ENCODE data around the gene LYL1. TPM values are rescaled to one million over a fixed set of nuclear protein-coding genes. Genes with fewer than 3 reads are reported as not detected.
A peak's percentile ranks its signal among the peaks of the same experiment; 100 is the strongest.

The LYL1 gene
- total and polyA plus RNA-seq, 9 of the 15 experiments (the other 6 are each of a cell fraction or from before 2014, with no cell fraction given), result 1.3 to 266 (median 34.0) TPM

DNA sequence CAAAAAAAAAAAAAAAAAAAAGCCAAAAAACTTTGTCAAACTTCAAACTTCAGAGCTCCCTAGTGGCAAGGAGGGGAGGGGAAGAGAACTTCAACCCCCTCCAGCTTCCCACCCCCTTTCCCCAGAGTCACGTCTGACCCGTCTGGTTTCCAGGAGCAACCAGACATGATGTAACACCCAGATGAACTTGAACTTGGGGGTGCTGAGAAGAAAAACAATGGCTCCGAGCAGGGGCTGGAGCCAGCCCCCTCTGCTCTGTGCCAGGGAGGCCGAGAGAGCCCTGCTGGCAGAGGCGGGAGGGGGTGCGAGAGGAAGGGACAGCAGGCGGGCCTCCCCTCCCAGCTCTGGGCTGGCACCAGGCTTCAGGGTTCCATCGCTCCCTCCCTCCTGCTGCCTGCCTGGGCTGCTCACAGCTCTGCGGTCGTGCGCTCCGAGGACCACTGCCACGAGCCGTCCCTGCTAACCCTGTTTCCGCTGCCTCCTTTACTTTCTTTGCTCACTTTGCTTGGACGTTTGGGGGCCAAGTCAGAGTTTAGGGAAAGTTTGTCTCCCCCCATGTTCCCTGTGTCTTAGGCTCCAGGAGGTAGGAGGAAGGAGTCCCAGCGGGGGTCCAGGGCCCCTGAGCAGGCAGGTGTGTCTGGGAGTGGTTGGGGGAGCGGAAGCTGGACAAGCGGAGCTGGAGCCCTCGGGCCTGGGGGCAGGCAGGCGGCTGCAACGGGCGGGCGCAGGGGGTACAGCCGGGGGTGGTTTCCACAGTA is 11.1 kb downstream of the LYL1 start (continued):
- TF ChIP-seq CHCHD3 (CRISPR knock-in tag; IDR thresholded peaks at IDR 0.05), result no peak

DNA sequence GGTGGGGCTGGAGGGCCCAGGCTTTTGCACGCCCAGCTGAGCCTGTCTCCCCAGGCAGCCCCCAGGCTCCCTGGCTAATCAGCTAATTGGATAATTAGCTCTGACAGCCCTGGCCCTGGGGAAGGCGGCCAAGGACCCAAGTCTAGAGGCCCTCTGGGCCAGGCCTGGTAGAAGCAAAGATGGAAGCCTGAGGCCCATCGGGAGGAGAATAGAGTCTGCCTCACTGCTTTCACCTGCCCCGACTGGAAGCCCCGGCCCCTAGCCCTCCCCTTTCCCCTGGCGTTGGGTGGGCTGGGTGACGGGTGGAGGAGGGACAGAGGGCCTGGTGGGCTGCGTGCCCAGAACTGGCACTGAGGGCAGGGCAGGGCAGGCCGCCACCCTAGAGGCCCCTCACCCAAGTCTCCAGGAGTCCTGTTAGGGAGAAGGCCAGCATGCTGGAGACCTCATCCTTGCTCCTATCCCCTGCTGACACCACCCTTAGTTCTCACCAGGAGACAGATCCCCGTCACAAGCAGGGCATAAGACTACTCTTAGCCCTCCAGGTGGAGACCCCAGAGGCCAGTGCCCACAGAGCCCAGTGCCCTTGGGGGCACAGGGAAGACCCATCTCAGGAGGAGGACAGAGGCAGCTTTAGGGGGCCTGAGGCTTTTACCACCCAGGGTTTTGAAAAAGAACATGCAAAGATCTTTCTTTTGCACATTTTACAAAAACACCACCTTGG is 12.0 kb downstream of the LYL1 start:
- in situ Hi-C loops (cut with MboI) (loop anchor here (5.0 kb wide), 1 partner anchor 113 kb away; no protein-coding TSS in a partner anchor), intact Hi-C loops (cut with micrococcal nuclease) (loop anchor here (5.0 kb wide), 1 partner anchor 58 kb away; no protein-coding TSS in a partner anchor)
- no TSS peak for BruUV-seq (replicated peaks)
- ATAC-seq (no peak), FAIRE-seq (no peak), DNase-seq (ENCODE audit: extremely low read depth in 1 of 4, low spot score in 3 of 4) (no peak)
- 90% methylated on average over 10 of the region's 10 CpGs for WGBS (ENCODE audit: insufficient coverage, low coverage, missing lambda C conversion rate)
- Histone ChIP-seq H3K4me2 (ENCODE audit: insufficient read depth, low read length) (no peak overlapping the region), H3K36me3 (ENCODE audit: control insufficient read depth, insufficient read depth, low read length) (peaks cover 10% of the 10 kb centered on the region; the same call in 1 of the 3 replicates), H3K9me3 (replicated peaks; ENCODE audit: control insufficient read depth, insufficient read depth, low read depth, low read length) (no peaks in the 10 kb centered on the region), H3K27ac (ENCODE audit: extremely low read depth, low read depth, low read length) (no peak overlapping the region; the same call in 2 of the 3 replicates), H3K4me3 (no peak overlapping the region), H3K27me3 (ENCODE audit: control insufficient read depth in 2 of 2, insufficient read depth in 2 of 2, low read length in 2 of 2) (no peaks in the 10 kb centered on the region), H4K20me1 (replicated peaks; ENCODE audit: control insufficient read depth, insufficient read depth, low read length) (no peaks in the 10 kb centered on the region), H3K9ac (ENCODE audit: insufficient read depth in 1 of 2, low read depth in 2 of 2, low read length in 2 of 2) (peak overlapping the region in 1 of 2 experiments; percentile 76; a peak in 2 of 4 replicates), H3K9me1 (ENCODE audit: control insufficient read depth, insufficient read depth, low read length) (no peaks in the 10 kb centered on the region), H3K4me1 (replicated peaks in 1 of 2; ENCODE audit: control insufficient read depth in 2 of 2, insufficient read depth in 2 of 2, low read length in 2 of 2) (peaks cover 17 to 63% of the 10 kb centered on the region in 2 experiments), H2AFZ (ENCODE audit: low read depth, low read length) (no peak overlapping the region), H3K79me2 (ENCODE audit: control insufficient read depth, insufficient read depth, low read length) (no peaks in the 10 kb centered on the region)
- TF ChIP-seq ESRRA (IDR thresholded peaks at IDR 0.05; ENCODE audit: borderline replicate concordance, low read depth) (no peak), DPF2 (IDR thresholded peaks at IDR 0.05) (no peak), DLX4 (CRISPR knock-in tag; IDR thresholded peaks at IDR 0.05) (no peak), RBM17 (IDR thresholded peaks at IDR 0.05; ENCODE audit: borderline replicate concordance, low read depth, low read length) (no peak), DMBX1 (CRISPR knock-in tag; IDR thresholded peaks at IDR 0.05; ENCODE audit: borderline replicate concordance) (no peak), JUN (IDR thresholded peaks at IDR 0.05; ENCODE audit: borderline replicate concordance, low read depth, low read length) (no peak), JUN (CRISPR knock-in tag; IDR thresholded peaks at IDR 0.05; ENCODE audit: borderline replicate concordance) (no peak), ZNF57 (CRISPR knock-in tag; IDR thresholded peaks at IDR 0.05) (no peak), ZNF316 (IDR thresholded peaks at IDR 0.05) (no peak), SMARCC2 (IDR thresholded peaks at IDR 0.05; ENCODE audit: low read depth) (no peak), MCM2 (IDR thresholded peaks at IDR 0.05; ENCODE audit: low read depth) (no peak), ZNF668 (CRISPR knock-in tag; IDR thresholded peaks at IDR 0.05) (no peak), ZNF79 (CRISPR knock-in tag; IDR thresholded peaks at IDR 0.05; ENCODE audit: low read depth) (no peak), LEF1 (IDR thresholded peaks at IDR 0.05) (no peak), XRCC4 (IDR thresholded peaks at IDR 0.05; ENCODE audit: extremely low read depth, insufficient read depth, insufficient read length) (no peak), TAL1 (IDR thresholded peaks at IDR 0.05) (no peak)
- CTCF ChIA-PET (ENCODE audit: low intra/inter-chr PET ratio), result interaction anchor here (2.1 to 4.7 kb wide), 2 partner anchors 113 to 125 kb away, joined by 12 to 46 read pairs; no protein-coding TSS in a partner anchor
- POLR2A ChIA-PET, result interaction anchor here (0.9 to 1.6 kb wide), 3 partner anchors 9 to 114 kb away, joined by 4 to 6 read pairs (median 5); no protein-coding TSS in a partner anchor

Measured in K562 (cell line).